Brain pericyte (primary cell): ENCODE data around the gene GFM1.

ENCODE experiments used
- DNase-seq: peaks from one replicate; pipeline ENCODE4 v3.0.0-alpha.2; 2012; ENCODE audit warnings: low read depth, low spot score

Gene GFM1

GRCh38 chr3:158644345-158644908, at the start of gene GFM1:
Gene GFM1, plus strand, starts transcription at chr3:158644527. Its CDS starts 108 bp downstream, at chr3:158644635.
- DNase-seq: peak; percentile 78

GRCh38 chr3:158600787-158601186, 43.5 kb upstream of the GFM1 start:
- DNase-seq: no peak

GRCh38 chr3:158602227-158602626, 42.1 kb upstream of the GFM1 start:
- DNase-seq: no peak

GRCh38 chr3:158617982-158618875, 26.1 kb upstream of the GFM1 start:
- DNase-seq: no peak

GRCh38 chr3:158625881-158626280, 18.4 kb upstream of the GFM1 start:
- no peak for DNase-seq

GRCh38 chr3:158631981-158632380, 12.3 kb upstream of the GFM1 start:
- no peak for DNase-seq

- DNase-seq: no peak
Measured at GRCh38 chr3:158640646-158641045, 3.7 kb upstream of the GFM1 start.

GRCh38 chr3:158642005-158642404, 2.3 kb upstream of the GFM1 start:
- no peak for DNase-seq

- DNase-seq: no peak
Measured at GRCh38 chr3:158642474-158643210, 1.7 kb upstream of the GFM1 start.

GRCh38 chr3:158649791-158650190, 5.5 kb downstream of the GFM1 start:
- no peak for DNase-seq

- DNase-seq: no peak
Measured at GRCh38 chr3:158651192-158651591, 6.9 kb downstream of the GFM1 start.

- DNase-seq: no peak
Measured at GRCh38 chr3:158652463-158652862, 8.1 kb downstream of the GFM1 start.

- no peak for DNase-seq
Measured at GRCh38 chr3:158658889-158659288, 14.6 kb downstream of the GFM1 start.

GRCh38 chr3:158659454-158660237, 15.3 kb downstream of the GFM1 start:
- peak; percentile 38 for DNase-seq

- DNase-seq: no peak
Measured at GRCh38 chr3:158660711-158661110, 16.4 kb downstream of the GFM1 start.

- no peak for DNase-seq
Measured at GRCh38 chr3:158663246-158663645, 18.9 kb downstream of the GFM1 start.

GRCh38 chr3:158663832-158664231, 19.5 kb downstream of the GFM1 start:
- no peak for DNase-seq

- no peak for DNase-seq
Measured at GRCh38 chr3:158666416-158666815, 22.1 kb downstream of the GFM1 start.

GRCh38 chr3:158668506-158668905, 24.2 kb downstream of the GFM1 start:
- no peak for DNase-seq

- no peak for DNase-seq
Measured at GRCh38 chr3:158671821-158672214, 27.5 kb downstream of the GFM1 start.
